Sigmoid colon (tissue), 7 donors: ENCODE results near the gene STATH. TPM values are rescaled to one million over a fixed set of nuclear protein-coding genes. Genes with fewer than 3 reads are reported as not detected.

Source experiments
- DNase-seq: peaks from one replicate; pipeline ENCODE4 v3.0.0-alpha.2; 2019
- H3K27ac ChIP-seq, 4 donors: fragments of 200-600 bp; sonication (generic); one replicate each; pipeline ENCODE4 v1.5.1; 2016 to 2019; ENCODE audit warnings: mild to moderate bottlenecking in 1 of 4
- H3K27me3 ChIP-seq, 3 donors: fragments of 200-600 bp; sonication (generic); one replicate each; pipeline ENCODE4 v1.5.1; 2019; ENCODE audit warnings: mild to moderate bottlenecking in 1 of 3
- H3K36me3 ChIP-seq, 4 donors: fragments of 200-600 bp; sonication (generic); one replicate each; pipeline ENCODE4 v1.5.1; 2016 to 2019
- H3K4me1 ChIP-seq, 4 donors: fragments of 200-600 bp; sonication (generic); one replicate each; pipeline ENCODE4 v1.5.1; 2017 to 2019
- H3K4me3 ChIP-seq, 4 donors: fragments of 200-600 bp; sonication (generic); one replicate each; pipeline ENCODE4 v1.5.1; 2017 to 2019; ENCODE audit warnings: mild to moderate bottlenecking in 2 of 4, moderate library complexity in 1 of 4
- H3K9me3 ChIP-seq, 4 donors: fragments of 200-600 bp in 3 of 4; sonication (generic) in 3 of 4; one replicate each; pipeline versions ENCODE4 v1.5.1 to v1.6.1; 2013 to 2019
- EP300 ChIP-seq, 4 donors: sonication (generic); formaldehyde crosslinking; IDR thresholded peaks; one replicate each; pipeline ENCODE4 v1.6.1; 2017; ENCODE audit warnings: antibody characterized with exemption in 4 of 4
- POLR2A ChIP-seq, 2 donors: fragments of 450-650 bp; IDR thresholded peaks; one replicate each; pipeline ENCODE4 v1.6.1; 2016; ENCODE audit warnings: antibody characterized with exemption in 2 of 2, mild to moderate bottlenecking in 2 of 2, moderate library complexity in 2 of 2
- POLR2AphosphoS5 ChIP-seq, 4 donors: sonication (generic); formaldehyde crosslinking; IDR thresholded peaks; one replicate each; pipeline ENCODE4 v1.6.1; 2017; ENCODE audit warnings: antibody characterized with exemption in 4 of 4
- WGBS, 2 donors: extraction: QIAGEN DNeasy Blood & Tissue Kit; methylation state at CpG; one replicate each; pipeline ENCODE4 v1.1.7; 2013; 5-methylcytosine and 5-hydroxymethylcytosine counted together
- intact Hi-C: fragments of 100-400 bp; cut with DNase I; formaldehyde crosslinking; loops from one replicate; pipeline ENCODE4 v1.15.1; 2023
- polyA plus RNA-seq, 3 donors: library from polyadenylated mRNA; stranded (reverse); fragments of 200-250 nt; gene quantifications; one replicate each; pipeline ENCODE4 v1.2.3, GENCODE V29; 2013
- total RNA-seq, 4 donors: library from RNA; depleted of rRNA; stranded (reverse); fragments of >200 nt; gene quantifications; one replicate each; pipeline ENCODE4 v1.1.0, GENCODE V29; 2016
- TF ChIP-seq, protein P1 (sequence below), 4 experiments: fragments of 450-650 bp in 3 of 4; fragments of 200-600 bp in 1 of 4; IDR thresholded peaks; one replicate each; pipeline ENCODE4 v1.5.1; 2016 to 2019; ENCODE audit warnings: antibody characterized with exemption in 4 of 4, mild to moderate bottlenecking in 3 of 4, moderate library complexity in 2 of 4
- donor health status: healthy with polysubstance abuse.
- donor health status: Bipolar disorder and iron deficiency.
- donor health status: healthy.

The STATH gene
- total and polyA plus RNA-seq, 7 donors, result not detected

DNA sequence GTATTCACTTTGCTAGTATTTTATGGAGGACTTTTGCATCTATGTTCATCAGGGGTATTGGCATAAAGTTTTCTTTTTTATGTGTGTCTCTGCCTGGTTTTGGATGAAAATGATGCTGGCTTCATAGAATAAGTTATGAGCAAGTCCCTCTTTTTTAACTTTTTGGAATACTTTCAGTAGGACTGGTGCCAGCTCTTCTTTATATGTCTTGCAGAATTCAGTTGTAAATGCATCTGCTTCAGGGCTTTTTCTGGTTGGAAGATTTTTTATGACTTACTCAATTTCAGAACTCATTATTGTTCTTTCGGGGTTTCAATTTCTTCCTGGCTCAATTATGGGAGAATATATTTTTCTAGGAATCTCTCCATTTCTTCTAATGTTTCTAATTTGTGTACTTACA is 21.1 kb upstream of the STATH start:
- WGBS, 2 donors, result 91 to 98% methylated on average over 1 of the region's 1 CpG
- no peak for DNase-seq
- H3K4me3 ChIP-seq, result no peak overlapping the region
- H3K9me3 ChIP-seq, result no peaks in the 10 kb centered on the region
- TF ChIP-seq POLR2A (IDR thresholded peaks at IDR 0.05) (no peak), POLR2AphosphoS5 (IDR thresholded peaks at IDR 0.05) (no peak), EP300 (IDR thresholded peaks at IDR 0.05) (no peak)
- TF ChIP-seq, protein P1, sequence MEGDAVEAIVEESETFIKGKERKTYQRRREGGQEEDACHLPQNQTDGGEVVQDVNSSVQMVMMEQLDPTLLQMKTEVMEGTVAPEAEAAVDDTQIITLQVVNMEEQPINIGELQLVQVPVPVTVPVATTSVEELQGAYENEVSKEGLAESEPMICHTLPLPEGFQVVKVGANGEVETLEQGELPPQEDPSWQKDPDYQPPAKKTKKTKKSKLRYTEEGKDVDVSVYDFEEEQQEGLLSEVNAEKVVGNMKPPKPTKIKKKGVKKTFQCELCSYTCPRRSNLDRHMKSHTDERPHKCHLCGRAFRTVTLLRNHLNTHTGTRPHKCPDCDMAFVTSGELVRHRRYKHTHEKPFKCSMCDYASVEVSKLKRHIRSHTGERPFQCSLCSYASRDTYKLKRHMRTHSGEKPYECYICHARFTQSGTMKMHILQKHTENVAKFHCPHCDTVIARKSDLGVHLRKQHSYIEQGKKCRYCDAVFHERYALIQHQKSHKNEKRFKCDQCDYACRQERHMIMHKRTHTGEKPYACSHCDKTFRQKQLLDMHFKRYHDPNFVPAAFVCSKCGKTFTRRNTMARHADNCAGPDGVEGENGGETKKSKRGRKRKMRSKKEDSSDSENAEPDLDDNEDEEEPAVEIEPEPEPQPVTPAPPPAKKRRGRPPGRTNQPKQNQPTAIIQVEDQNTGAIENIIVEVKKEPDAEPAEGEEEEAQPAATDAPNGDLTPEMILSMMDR (IDR thresholded peaks at IDR 0.05), result no peak
- no peak overlapping the region for H3K27ac ChIP-seq
- intact Hi-C loops, result no loop called here
- H3K27me3 ChIP-seq, result no peaks in the 10 kb centered on the region
- no peaks in the 10 kb centered on the region for H3K36me3 ChIP-seq
- no peaks in the 10 kb centered on the region for H3K4me1 ChIP-seq

DNA sequence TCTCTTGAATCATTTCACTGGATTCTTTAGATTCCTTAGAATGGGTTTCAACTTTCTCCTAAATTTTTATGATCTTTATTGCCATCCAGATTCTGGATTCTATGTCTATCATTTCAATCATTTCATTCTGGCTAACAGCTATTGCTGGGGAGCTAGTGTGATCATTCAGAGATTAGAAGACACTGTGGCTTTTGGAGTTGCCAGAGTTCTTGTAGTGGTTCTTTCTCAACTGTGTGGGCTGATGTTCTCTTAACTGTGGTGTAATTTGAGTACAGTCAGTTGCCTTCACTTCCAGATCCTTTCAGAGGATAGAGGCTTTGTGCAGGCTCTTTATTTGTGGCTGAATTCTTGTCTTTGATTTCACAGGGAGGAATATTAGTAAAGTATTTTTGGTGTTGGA is 18.2 kb upstream of the STATH start:
- no peak overlapping the region for H3K4me3 ChIP-seq
- H3K9me3 ChIP-seq, result no peaks in the 10 kb centered on the region
- no peak for DNase-seq
- no peak overlapping the region for H3K27ac ChIP-seq
- H3K27me3 ChIP-seq, result no peaks in the 10 kb centered on the region
- intact Hi-C loops, result no loop called here
- H3K4me1 ChIP-seq, result no peaks in the 10 kb centered on the region
- TF ChIP-seq POLR2AphosphoS5 (IDR thresholded peaks at IDR 0.05) (no peak), EP300 (IDR thresholded peaks at IDR 0.05) (no peak), POLR2A (IDR thresholded peaks at IDR 0.05) (no peak)
- TF ChIP-seq, protein P1 (IDR thresholded peaks at IDR 0.05), result no peak
- no peaks in the 10 kb centered on the region for H3K36me3 ChIP-seq

DNA sequence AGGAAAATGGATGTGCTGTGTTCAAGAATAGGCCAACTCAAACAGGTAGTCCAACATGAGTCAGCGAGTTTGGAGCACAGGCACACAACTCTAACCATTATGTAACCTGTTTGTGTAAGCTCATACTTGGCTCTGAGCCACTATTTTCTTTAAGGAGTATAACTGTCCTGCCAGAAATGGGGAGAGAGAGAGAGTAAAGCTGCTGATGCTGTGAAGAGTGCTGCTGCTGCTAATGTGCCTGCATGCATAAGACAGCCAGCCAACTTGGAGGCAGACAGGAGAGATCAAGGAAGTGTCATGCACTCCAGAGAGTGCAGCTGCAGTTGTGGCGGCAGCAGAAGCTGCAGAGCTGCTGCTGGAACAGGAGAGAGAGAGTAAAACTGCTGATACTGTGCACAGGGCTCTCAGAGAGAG is 11.7 kb upstream of the STATH start:
- TF ChIP-seq POLR2AphosphoS5 (IDR thresholded peaks at IDR 0.05) (no peak), POLR2A (IDR thresholded peaks at IDR 0.05) (no peak), EP300 (IDR thresholded peaks at IDR 0.05) (no peak)
- TF ChIP-seq, protein P1 (IDR thresholded peaks at IDR 0.05), result no peak

DNA sequence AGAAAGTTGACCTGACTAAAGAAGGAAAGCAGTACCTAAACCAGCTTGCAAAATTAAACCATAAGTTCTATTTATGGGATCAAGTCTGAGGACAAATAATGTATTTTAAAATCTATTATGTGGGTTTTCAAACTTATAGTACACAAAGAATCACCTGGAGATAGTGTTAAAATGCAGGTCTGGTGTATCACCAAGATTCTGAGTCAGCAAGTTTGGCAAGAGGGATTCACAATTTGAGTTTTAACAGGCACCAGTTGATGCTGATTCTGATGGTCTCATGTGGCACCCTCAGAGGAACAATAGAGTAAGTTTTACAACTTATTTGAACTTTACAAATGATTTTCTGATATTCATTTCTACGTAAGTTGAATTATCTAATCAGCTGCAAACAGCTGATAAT is 9.1 kb upstream of the STATH start:
- 89 to 95% methylated on average over 1 of the region's 1 CpG for WGBS, 2 donors
- TF ChIP-seq EP300 (IDR thresholded peaks at IDR 0.05) (no peak), POLR2A (IDR thresholded peaks at IDR 0.05) (no peak), POLR2AphosphoS5 (IDR thresholded peaks at IDR 0.05) (no peak)
- TF ChIP-seq, protein P1 (IDR thresholded peaks at IDR 0.05), result no peak
- no peaks in the 10 kb centered on the region for H3K9me3 ChIP-seq
- no peaks in the 10 kb centered on the region for H3K36me3 ChIP-seq
- no peak for DNase-seq
- intact Hi-C loops, result no loop called here
- H3K4me3 ChIP-seq, result no peak overlapping the region
- no peak overlapping the region for H3K27ac ChIP-seq
- peaks cover 0 to 9% (median 7%) of the 10 kb centered on the region in 4 donors for H3K4me1 ChIP-seq
- H3K27me3 ChIP-seq, result no peaks in the 10 kb centered on the region

More for the DNA sequence above, 11.7 kb upstream of the STATH start:
- H3K27ac ChIP-seq, result no peak overlapping the region
- H3K27me3 ChIP-seq, result no peaks in the 10 kb centered on the region
- H3K4me3 ChIP-seq, result no peak overlapping the region
- peaks cover 0 to 9% (median 7%) of the 10 kb centered on the region in 4 donors for H3K4me1 ChIP-seq
- 38 to 52% methylated on average over 2 of the region's 2 CpGs for WGBS, 2 donors
- DNase-seq, result peak; percentile 58
- intact Hi-C loops, result no loop called here
- no peaks in the 10 kb centered on the region for H3K36me3 ChIP-seq
- H3K9me3 ChIP-seq, result no peaks in the 10 kb centered on the region

DNA sequence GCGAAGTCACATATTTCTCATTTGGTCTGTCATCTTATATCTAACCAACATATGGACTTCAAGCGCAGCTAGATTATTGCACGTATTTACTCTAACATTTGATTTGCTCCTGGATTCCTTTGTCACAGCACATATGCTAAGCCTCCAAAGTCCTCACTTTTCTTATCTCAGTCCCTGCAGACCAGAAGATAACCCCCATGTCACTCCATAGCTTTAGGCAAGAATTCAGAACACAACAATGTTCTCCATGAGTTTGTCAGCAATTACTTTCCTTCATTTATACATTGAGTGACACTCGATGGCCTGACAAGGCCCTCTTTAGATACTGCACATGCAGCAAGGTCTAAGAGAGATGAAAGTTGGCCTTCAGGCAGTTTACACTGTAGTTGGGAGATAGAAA is 4.8 kb upstream of the STATH start:
- Histone ChIP-seq H3K27ac (no peak overlapping the region), H3K9me3 (no peaks in the 10 kb centered on the region), H3K36me3 (no peaks in the 10 kb centered on the region), H3K4me1 (no peaks in the 10 kb centered on the region), H3K4me3 (no peak overlapping the region), H3K27me3 (no peaks in the 10 kb centered on the region)
- WGBS, 2 donors, result 90 to 94% methylated on average over 4 of the region's 4 CpGs
- intact Hi-C loops, result no loop called here
- DNase-seq, result no peak
- TF ChIP-seq POLR2A (IDR thresholded peaks at IDR 0.05), result no peak
